IPS-11a (cell line): Measurements from ENCODE around the gene SSR4.
"Not testable (repeated sequence)": the region's sequence is repeated elsewhere in the genome, so short reads cannot be mapped to it uniquely, and the experiment has no call there.

ENCODE experiments used
- H3K4me3 ChIP-seq: one replicate; pipeline ENCODE4 v1.5.1; 2013; ENCODE audit warnings: low read depth, low read length, control low read depth

Gene SSR4

GRCh38 chrX:153803211-153804099, 9.0 kb downstream of the SSR4 start:
- H3K4me3 ChIP-seq = no peak overlapping the region

- no peak overlapping the region for H3K4me3 ChIP-seq
These were observed 9.7 kb downstream of the SSR4 start for GRCh38 chrX:153804100-153804595.

DNA sequence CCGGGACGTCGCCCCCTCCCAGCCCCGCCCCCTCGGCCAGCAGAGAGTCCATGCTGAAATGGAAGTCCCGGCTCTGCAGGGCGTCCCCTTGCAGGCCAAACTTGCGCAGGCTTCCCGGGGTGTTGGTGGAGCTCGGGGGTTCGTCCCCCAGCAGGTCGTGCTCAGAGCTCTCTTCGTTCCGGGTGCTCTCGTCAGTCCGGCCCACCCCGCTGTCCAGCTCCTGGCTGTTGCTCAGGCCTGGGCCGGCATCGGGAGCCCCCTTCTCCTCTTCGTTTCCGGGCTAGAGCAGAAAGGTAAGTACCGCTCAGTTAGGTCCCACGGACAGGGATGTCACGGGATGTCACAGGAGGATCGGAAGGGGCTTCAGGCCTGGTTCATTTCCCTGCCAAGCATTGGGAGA, 10.2 kb downstream of the SSR4 start:
- no peak overlapping the region for H3K4me3 ChIP-seq

DNA sequence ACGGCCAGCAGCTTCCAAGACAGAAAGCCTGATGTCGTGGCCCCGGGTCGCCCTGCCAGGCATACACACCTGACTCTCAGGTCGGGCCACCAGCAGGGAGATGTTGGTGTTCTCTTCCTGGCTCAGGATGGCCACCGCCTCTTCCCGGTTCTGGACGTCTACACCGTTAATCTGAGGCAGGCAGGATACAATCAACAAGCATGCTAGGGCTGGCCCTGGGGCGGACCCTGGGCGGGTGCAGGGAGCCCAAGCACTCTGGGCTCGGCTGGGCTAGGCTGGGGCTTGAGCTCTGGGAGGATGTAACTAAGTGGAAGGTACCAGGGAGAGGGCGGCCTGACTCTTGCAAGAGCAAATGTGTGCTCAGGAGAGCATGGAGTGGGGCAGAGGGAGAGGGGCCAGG, 11.0 kb downstream of the SSR4 start:
- no peak overlapping the region for H3K4me3 ChIP-seq

DNA sequence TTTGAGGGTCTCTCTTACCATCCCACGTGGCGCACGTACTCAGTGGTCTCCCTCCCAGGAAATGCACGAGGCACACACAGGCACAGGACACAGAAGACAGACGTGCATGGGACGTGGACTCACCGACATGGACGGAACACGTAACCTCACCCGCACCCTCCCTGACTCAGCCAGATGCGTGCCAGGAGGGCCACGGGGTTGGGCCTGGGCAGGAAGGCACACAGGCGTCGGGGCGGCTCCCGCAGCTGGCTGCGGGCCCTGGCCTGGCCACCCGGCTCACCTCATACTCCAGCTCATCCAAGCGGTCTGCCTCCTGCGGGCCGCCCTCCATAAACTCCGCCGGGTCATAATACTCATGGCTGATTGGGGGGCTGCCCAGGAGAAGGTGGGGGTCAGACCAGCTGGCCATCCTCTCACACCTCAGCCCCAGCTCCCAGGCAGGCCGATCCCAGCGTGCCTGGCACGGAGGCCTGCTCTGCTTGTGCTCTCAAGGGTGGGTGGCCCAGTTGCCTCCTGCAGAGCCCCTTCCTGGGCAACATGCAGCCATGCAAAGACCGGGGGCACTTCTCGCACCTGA, 12.6 kb downstream of the SSR4 start:
- H3K4me3 ChIP-seq = no peak overlapping the region

- no peak overlapping the region for H3K4me3 ChIP-seq
These were observed 13.5 kb downstream of the SSR4 start for GRCh38 chrX:153807976-153808375.

DNA sequence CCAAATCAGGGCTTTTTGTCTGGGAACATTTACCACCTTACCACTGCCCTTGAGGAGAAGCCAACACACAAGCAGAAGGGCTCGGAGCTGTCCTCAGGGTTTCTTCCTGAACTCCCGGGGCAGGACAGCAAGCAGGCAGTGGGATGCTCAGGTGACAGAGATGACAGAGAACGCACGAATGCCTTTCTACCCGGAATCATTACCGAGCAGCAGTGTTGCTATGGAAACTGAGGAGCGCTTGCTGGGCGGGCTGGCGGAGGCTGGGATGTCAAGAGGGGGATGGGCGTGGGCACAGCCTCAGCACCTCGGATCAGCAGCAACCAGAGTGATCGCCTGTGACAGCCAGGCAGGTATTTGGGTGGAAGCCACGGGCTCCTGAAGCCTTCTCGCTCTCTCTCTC, 17.8 kb downstream of the SSR4 start:
- H3K4me3 ChIP-seq = no peak overlapping the region

- H3K4me3 ChIP-seq = no peak overlapping the region
These were observed 18.7 kb downstream of the SSR4 start for GRCh38 chrX:153813161-153813560.

DNA sequence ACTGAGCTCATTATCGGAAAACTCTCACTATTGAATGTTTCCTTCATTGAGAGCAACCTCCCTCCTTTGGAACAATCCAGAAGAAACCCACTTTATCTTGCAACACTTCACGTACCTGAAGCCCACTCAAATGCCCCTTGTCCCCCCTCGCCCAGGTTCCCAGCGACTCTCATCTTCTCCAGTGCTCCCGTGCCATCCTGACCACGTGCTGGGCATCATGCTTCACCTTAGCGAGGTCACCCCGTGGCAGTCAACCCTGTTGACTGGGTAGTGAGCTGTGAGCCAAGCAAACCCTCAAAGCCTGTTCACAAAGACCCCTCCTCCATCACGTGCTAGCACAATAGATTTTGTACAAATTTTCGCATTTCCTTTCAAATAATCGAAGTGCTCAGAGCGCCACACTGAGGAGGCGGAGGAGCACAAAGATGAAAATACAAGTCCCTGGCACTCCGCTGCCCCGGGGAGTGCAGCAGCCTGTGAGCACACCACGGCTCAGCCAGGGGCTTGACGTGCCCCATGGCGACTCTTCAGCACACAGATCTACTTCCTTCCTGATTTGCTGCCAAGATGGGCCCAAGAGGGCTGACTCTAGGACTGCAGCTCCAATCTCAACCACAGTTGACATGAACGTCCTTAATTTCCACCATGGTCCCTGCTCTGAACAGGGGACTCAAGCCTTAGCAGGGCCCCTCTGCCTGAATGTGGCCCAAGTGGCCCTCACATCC, 20.3 kb downstream of the SSR4 start:
- H3K4me3 ChIP-seq = no peak overlapping the region

DNA sequence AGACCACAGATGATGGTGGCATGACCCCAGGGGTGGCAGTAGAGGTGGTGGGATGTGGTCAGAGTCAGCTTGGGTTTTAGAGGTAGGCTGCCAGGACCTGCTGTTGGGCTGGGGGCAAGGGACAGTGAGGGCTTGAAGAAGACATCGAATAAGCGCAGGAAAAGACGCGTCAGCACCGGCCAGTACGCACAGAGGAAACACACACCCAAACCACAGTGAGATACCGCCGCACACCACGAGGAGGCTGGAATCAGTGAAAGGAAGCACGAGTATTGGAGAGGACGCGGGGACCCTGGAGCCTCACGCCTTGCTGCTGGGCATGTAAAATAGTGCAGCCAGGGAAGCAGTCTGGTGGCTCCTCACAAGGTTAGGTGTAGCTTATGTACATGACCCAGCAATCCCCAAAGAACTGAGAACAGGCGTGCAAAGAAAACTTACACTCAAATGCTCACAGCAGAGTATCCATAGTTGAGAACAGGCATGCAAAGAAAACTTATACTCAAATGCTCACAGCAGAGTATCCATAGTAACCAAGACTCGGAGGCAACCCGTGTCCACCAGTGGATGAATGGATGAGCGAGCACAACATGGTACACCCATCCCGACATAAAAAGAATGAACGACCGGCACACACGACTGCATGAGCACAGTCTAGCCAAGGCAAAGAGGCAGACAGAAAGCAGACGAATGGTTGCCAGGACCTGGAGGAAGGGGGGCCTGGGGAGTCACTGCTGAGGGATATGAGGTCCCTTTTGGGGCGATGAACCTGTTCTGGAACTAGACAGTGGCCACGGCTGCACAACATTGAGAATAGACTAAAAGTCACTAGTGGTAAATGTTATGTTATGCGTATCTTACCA, 22.6 kb downstream of the SSR4 start:
- no peak overlapping the region for H3K4me3 ChIP-seq

GRCh38 chrX:153818064-153818463, 23.6 kb downstream of the SSR4 start:
- not testable (repeated sequence) for H3K4me3 ChIP-seq

DNA sequence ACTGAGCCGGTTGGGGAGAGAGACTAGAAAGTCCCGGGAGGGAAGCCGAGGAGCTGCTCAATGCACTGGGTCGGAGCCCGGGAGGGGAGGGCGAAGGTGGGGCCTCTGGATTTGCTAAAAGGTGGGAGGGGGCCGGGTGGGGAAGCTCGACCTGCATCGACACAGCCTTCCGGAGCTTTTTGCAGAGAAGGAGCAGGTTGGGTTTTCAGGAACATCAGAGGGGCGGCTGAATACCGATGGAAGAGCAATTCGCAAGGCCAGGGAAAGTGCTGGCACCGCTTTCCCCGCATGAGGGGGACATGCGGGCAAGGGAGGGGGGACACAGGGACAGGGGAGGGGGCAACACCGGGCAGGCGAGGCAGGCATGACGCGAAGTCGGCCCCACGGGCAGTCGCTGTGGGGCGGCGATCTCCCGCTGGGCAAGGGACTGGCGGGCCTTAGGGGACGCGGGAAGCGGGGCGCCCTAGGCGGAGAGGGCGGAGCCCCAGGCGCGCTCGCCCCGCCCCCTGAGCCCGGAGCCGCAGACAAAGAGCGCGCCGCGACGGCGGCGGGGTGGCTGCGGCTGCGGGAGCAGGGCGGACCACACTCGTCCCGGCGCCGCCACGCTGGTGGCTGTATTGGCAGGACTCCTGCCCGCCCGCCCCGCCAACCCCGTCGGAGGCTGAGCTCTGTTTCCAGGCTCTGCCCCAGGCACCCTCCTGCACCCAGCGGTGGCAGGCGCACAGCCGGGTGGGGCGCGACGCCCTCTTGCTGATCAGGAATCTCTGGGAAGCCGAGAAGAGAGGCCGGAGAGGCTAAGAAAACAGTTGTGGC, 24.3 kb downstream of the SSR4 start:
- H3K4me3 ChIP-seq = no peak overlapping the region

DNA sequence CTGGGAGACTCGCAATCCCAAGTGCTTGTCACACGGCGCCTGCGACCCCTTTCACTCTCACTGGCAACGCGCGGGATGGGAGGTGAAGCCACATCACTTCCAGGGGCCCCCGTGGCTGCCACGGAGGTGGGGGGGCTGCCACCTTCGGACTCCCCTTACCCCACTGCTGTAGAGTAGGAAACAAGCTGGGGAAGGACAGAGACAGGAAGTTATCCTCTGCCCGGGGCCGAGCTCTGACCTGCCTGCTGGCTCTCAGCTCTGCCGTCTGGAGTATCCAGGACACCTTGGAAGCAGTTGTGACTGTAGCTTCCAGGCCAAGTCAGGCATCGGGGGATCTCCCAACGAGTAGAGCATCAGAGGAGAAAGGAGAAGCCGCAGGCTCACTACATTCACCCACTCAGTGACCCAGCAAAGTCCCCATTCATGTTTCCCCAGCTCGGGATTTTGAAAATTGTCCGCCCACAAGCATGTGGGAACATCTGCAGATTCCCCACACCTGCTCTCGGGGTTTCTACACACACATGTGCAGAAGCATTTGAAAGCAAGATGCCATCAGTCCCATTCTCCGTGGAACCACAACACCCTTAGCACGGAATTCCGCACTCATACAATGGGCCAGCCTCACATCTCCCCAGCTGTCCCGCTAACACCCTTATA, 25.0 kb downstream of the SSR4 start:
- H3K4me3 ChIP-seq = no peak overlapping the region

DNA sequence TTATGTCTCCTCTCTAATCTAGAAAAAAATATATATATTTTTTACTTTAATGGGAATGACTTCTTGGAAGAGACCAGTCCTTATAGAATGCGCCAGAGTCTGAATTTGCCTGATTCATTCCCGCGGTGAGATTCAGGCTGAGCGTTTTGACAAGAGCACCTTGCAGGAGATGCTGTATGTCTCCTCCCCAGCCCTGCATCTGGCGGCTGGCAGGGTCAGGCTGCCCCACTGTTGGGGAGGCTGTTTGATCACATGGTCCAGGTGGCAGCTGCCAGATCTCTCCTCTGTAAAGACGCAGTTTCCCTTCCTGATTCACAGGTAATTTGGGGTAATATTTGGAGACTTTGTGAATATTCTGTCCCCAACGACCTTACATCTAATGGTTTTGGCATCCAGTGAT, 26.1 kb downstream of the SSR4 start:
- H3K4me3 ChIP-seq = no peak overlapping the region

- H3K4me3 ChIP-seq = no peak overlapping the region
These were observed 26.6 kb downstream of the SSR4 start for GRCh38 chrX:153821066-153821465.

GRCh38 chrX:153824348-153824747, 29.9 kb downstream of the SSR4 start:
- no peak overlapping the region for H3K4me3 ChIP-seq

DNA sequence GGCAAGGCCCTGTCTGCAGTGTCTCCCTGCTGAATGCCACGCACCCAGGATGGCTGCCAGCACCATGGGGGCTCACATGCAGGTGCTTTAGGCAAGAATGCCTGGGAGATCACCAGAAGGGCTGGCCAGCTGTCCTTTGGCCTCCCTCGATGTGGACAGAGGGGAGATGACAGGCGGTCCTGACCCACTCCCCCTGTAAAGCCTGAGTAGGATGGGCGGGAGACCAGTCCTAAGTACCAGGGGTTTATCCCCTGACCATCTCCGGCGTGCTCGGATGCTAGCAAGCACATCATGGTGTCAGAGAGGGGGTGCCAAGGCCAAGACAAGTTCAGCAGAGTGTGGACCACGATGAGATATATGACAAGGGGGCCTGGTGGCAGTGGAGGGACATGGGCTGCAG, 30.6 kb downstream of the SSR4 start:
- no peak overlapping the region for H3K4me3 ChIP-seq

GRCh38 chrX:153827016-153827415, 32.5 kb downstream of the SSR4 start:
- no peak overlapping the region for H3K4me3 ChIP-seq

- H3K4me3 ChIP-seq = peak overlapping the region; percentile 65
These were observed 33.4 kb downstream of the SSR4 start for GRCh38 chrX:153827903-153828302.
